ENCODE results near the gene GULP1.

The GULP1 gene

DNA sequence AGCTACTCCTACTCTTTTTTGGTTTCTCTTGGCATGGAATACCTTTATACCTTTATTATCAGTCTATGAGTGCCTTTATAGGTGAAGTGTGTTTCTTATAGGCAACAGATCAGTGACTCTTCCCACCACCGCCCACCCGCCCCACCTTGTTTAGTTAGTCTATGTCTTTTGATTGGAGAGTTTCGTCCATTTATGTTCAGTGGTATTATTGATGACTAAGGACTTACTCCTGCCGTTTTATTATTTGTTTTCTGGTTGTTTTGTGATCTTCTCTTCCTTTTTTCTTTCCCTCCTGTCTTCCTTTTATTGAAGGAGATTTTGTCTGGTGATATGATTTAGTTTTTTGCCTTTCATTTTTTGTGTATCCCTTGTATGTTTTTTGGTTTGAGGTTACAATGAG is 179.5 kb downstream of the GULP1 start:
- no peak for DNase-seq (ENCODE audit: low read depth in 2 of 2)

DNA sequence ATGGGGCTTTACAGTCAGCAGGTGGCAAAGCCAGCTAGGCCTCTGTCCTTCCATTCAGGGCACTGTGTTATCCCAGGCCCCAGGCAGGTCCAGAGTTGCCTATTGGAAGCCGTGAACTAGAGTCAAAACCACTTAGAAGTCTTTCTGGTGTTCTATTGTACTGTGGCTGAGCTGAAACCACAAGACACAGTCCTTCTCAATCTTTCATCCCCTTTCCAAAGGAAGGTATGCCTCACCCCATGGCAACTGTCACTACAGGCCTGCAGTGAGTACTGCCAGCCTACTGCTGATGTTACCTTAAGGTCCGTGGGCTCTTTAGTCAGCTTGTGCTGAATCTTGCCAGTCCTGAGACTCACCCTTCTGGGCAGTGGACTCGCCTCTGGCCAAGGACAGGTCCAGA is 181.6 kb downstream of the GULP1 start:
- DNase-seq (ENCODE audit: low read depth in 2 of 2) = no peak

DNA sequence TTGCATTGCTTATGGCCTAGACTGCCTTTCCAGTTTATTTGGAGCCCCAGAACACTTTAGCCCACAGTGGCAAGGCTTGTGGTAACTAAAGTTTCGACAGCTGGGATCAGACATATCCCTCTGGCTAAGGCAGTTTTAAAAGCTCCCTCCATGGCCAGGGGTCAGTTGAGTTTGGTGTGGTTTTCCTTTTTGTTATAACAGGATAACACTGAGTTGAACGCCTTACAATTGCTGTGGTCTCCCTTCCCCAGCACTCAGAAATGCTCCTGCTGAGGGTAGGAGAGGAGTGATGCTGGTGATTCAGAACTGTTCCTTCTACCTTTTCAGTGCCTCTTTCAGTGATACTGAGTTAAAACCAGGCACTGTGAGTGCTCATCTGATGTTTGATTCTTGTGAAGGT is 182.6 kb downstream of the GULP1 start:
- no peak for DNase-seq (ENCODE audit: low read depth in 2 of 2)

DNA sequence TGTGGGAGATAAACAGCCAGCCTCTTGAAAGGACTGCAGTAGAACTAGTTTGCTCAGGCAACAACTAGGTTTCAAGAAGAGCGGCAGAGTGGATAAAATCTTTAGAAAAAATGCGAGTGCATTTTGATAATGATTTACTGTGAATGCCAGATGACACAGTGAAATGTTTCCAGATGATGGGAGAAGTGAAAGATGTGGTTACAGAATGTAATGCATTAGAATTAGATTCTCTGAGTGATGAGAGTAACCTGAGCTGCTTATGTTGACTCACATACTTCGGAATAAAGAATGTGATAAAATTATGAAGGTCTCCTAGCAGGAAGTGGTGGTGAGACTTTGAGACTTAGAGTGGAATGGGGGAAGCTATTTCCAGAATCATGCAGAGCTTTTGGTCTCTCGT is 184.3 kb downstream of the GULP1 start:
- no peak for DNase-seq (ENCODE audit: low read depth in 2 of 2)

DNA sequence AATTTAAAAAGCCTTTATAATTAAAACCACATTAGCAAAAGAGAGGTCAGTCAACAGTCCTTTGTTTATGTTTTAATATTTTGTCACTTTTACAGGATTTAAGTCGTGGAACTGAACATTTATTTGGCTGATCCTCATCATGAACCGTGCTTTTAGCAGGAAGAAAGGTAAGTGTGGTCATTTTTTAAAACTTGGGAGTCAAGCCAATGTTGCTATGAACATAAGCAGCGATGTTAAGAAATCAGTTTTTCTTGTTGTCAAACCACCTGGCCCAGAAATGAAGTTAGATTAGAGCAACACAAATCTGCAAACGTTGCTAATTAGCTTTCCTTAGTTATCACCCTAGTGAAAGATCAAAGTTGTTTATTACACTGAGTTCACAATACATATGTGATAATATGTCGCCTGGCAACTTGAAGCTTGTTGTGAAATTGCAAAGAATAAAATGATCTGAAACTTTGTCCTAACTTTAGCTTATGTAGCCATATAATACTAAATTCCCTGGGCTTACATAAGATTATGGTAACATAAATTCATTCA is 186.0 kb downstream of the GULP1 start:
- DNase-seq (ENCODE audit: low read depth in 2 of 2) = no peak

DNA sequence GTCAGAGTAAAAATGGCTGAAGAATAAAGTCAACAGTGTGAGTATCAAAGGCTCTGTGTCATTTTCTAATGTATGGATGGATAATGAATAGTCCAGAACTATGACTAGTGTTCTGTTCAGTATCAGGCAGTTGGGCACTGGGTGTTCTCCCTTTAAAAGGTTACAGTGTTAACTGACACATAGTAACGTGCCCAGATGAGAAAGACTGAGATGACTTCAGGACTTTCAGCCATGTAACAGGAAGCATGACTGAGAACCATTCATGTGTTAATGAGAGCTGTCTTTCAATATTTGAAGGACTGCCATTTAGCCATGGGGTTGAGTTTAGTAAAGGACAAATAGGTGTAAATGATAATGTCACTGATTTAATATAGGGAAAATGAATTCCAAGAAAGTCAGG is 187.1 kb downstream of the GULP1 start:
- no peak for DNase-seq (ENCODE audit: low read depth in 2 of 2)

DNA sequence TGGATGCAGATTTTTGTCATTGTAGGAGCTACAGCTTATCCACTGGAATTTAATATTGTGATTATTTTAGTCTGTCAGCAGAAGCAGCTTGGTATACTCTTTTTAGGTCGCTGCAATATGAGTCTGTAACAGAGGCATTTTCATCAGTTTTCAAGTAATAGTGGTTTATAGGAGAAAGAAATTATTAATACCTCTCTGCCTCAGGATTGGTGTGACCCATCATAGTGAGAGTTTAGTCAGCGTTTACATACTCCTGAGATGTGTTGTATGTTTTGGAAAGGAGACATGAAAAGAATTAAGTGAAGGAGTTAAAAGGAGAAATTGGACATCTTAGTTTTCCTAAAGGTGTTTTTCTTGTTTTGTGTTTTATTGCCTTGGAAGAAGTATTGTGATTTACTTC is 189.8 kb downstream of the GULP1 start:
- no peak for DNase-seq (ENCODE audit: low read depth in 2 of 2)

DNA sequence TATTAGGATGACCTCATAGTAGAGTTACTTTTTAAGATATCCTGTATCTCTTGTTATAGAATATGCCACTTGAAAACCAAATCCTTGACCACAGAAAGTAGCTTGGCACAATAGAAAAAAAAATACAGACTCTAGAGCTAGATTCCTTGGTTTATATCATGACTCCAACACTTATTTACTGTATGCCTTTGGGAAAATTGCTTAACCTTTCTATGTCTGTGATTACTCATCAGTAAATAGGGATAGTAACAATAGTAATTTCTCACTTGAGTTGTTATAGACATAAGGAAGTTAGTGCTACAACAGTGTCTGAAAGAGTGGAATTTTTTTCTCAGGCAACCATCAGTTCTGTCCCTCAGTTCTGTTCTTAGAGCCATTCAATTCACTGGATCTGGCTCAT is 193.8 kb downstream of the GULP1 start:
- DNase-seq (ENCODE audit: low read depth in 2 of 2) = no peak

DNA sequence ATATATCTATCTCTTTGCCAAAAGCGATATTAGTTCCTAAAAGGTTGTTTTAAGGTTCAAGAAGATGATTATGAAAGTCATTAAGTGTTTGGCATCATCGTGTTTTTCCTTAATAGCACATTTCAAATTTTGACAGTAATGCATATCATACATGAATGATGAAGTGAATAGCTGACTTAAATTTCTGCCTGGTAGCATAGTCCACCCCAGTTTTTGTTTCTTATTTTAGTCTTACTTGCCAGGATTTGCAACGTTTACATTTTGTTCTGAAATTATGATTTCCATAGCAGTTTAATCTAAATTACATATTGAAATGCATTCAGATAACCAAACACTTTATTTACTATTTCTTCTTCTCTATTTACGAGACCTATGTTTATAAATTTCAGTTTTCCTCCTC is 201.1 kb downstream of the GULP1 start:
- DNase-seq (ENCODE audit: low read depth in 2 of 2) = no peak

DNA sequence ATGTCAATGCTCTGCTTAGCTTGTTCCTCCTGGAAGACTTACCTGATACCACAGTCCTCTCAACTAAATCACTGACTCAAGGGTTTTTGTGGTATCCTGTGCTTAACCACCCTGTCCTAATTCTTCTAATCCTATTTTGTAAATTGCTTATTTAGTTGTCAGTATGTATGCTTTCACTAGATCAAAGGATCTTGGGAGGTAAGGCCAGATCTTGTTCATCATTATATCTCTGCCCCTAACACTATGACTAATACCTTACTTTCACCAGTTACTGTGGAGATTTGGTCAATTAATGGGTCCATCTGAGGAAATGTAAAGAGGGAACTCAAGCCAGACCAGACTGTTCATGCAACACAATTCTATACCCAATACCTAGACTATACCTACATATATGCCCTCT is 203.2 kb downstream of the GULP1 start:
- DNase-seq (ENCODE audit: low read depth in 2 of 2) = no peak

DNA sequence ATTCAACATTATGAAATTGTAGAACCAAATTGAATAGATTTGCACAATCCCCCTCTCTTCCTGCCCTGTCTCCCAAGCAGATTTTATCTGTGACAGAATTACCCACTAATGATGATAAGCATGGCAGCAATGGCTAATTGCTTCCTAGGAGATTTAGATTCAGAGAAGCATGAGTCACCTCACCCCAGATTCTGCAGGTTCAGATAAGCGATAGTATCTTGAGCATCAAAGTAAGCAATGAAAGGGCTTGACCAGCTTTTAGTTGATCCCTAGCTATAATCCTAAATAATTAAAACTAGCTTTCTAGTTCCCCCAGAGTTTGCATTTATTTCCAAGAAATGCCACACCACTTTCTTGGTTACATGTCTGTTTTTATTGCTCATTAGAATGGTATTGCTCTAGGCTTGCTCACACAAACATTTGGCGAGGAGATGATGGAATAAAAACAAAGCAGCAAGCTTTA is 204.3 kb downstream of the GULP1 start:
- no peak for DNase-seq (ENCODE audit: low read depth in 2 of 2)

DNA sequence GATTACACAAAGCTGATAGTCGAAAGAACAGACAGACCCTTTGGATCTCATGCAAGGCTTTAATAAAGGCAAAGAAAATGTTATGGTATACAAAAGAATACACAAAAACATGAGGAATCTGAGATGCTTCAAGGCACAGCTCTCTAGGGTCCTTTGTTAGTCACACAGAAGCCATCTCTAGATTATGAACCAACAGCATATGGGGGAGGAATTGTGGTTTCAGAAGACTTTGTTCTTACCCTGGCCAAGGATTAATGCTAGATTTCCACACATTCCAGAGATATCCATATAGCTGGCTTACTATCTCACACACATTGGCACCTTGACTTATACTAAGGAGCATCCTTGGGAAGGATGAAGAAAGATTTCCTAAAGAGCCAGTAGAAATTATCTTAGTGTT is 206.1 kb downstream of the GULP1 start:
- DNase-seq (ENCODE audit: low read depth in 2 of 2) = no peak

DNA sequence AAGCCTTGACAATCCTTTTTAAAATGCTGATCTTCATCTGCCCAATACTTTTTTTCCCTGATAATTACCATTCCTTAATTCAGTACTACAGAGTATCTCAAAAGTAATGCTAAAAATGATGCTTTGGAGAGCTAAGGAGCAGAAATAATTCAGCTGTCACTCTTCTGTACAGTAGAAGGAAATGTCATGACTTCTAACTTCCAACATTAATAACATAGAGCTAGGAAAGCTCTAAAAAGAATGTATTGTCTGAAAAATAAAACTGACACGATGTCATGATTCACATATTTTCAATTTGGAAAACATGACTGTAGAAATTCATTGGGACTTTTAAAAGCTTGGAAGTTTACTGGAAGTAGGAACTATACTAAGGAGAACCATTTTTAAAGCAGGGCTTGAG is 212.3 kb downstream of the GULP1 start:
- no peak for DNase-seq (ENCODE audit: low read depth in 2 of 2)

DNA sequence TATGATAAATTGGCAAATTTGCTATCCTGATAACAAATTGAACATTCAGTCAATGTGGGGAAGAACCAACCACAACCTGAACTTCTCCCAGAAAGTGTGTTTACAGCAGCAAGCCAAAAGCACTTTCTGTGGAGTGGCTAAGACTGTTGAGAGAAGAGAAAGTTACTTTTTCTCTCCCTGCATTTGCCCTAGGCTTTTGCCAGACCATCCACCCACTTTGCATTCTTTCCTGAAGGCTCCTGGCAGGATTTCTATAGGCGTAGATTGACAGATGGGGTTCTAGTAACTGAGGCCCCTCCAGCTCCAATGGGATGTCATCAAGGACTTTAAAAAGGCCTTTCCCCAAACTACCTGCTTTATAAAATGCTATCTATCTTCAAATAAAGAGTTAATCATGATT is 215.2 kb downstream of the GULP1 start:
- DNase-seq (ENCODE audit: low read depth in 2 of 2) = no peak

DNA sequence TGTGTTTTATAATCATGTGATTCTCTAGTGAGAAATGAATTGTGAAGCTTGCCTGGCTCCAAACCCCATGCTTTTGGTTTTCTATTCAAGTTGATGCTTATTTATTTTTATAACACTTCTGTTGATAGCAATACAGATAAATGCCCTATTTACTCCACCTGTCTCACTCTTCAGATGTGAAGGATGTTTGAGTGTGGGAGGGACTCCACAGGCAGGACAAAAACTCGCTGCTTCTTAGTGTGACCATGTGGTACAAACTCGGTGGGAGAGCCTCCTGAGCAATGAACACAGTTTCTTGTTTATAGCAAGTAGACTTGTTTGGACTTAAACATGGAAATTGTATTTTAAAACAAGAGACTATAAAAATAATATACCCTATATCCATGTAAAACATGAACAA is 219.7 kb downstream of the GULP1 start:
- DNase-seq (ENCODE audit: low read depth in 2 of 2) = no peak

DNA sequence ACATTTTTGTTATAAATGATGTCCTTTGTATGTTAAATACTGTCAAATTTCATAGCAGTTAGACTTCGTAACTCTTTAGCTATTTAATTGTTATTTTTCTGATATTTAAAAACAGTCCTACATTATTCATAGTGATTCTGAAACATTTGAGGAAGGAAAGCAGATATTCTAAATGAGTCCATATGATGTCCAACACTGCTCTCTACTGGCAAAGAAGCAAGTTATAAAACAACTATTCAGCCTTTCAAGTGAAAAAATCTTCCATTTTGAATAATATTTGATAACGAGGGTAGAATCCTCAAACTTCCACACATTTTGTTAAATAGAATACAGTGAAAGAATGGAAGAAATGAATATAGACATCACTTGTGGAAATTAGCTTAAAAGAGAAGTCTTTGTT is 220.8 kb downstream of the GULP1 start:
- no peak for DNase-seq (ENCODE audit: low read depth in 2 of 2)

DNA sequence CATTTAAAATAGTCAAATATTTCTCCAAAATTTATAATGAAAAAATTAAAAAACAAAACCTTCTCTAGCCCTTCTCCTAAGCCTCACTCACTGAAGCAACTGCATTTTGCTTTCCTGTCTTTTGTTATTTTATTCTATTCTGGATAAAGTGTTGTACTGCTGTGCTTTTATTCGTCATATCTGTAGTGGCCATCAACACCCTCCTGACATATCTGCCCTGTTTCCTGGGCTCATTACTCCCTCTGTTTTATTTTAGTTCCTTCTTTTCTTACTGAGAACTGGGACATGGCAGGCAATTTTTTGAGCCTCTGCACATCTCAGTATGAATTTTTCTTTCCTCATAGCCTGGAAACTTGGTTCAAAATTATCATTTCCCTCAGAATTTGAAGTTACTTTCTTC is 224.2 kb downstream of the GULP1 start:
- no peak for DNase-seq (ENCODE audit: low read depth in 2 of 2)

DNA sequence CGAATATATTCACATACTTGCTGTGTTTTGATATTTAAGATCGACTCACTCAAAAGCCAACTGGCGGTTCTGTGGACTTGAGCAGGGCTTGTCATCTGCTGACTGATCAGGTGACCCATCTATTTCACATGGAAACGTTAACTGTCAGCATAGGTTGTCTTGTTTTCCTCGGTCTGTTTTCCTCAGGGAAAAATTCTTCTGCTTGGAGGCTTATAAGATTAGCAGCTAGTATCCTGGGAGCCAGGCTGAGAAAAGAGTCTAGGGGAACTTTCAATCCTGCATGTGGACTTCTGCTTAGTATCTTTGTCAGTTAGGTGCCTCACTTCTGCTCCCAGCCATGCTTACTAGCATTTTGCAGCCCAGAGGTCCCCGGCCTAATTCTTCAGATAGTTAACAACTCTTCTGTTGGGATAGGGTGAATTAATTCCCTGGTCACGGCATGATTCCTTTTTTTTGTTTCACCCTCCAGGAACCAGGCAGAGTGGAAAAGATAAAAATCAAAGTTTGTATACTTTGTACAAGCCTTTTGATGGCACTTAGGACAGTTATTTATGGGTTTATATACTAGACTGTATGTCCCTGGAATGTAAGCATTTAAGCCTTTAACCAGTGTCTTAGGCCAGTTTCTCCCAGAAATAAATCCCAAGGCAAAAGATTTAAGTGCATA is 226.0 kb downstream of the GULP1 start:
- no peak for DNase-seq (ENCODE audit: low read depth in 2 of 2)

DNA sequence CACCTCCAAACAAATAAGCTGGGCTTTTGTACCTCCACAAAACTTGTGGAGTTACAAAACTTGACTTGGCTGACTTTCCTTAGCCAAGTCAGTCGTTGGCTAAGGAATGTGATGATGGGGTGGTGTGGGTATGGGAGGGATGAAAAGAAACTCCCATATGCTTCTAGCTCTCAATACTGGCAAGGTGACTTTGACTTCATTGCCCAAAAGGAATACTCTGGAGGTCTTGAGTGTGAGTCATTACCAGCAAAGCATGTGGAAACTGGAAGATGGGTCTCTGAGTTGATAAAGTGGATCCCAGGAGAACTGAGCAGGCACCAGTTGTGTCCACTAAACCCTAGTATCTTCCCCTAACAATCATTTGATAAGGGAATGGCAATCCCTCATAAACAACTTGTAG is 226.7 kb downstream of the GULP1 start:
- no peak for DNase-seq (ENCODE audit: low read depth in 2 of 2)

DNA sequence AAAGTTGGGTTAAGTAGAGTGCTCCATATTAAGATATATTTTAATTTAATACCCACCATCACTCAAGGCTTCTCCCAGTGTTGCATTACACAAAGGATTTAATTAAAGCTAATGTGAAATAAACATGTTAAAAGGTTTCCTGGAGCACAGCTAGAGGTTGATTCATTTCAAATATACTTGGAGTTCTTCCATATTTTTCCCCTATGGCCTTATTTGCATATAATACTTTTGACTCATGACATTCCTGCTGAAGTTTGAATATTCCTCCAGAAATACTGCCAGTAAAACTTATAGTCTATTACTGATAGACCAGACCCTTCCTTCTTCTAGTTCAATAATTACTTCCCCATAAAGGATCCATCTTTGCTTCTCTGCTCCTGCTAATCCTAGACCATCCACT is 227.5 kb downstream of the GULP1 start:
- no peak for DNase-seq (ENCODE audit: low read depth in 2 of 2)

DNA sequence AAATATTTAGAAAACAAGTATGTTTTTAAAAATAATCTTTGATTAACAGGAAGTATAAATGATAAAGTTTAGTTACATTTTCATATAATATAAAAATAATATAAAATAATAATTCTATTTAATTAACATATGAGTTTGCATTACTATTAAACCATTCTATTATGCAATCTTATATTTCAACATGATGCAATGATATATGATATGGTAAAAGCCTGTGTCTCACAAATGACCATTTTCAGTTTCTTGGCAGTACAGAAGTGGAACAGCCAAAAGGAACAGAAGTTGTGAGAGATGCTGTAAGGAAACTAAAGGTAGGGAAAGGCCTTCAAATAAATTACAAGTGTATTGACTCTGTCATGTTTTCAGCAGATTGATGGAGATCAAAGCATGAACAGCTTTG is 230.8 kb downstream of the GULP1 start:
- no peak for DNase-seq (ENCODE audit: low read depth in 2 of 2)

DNA sequence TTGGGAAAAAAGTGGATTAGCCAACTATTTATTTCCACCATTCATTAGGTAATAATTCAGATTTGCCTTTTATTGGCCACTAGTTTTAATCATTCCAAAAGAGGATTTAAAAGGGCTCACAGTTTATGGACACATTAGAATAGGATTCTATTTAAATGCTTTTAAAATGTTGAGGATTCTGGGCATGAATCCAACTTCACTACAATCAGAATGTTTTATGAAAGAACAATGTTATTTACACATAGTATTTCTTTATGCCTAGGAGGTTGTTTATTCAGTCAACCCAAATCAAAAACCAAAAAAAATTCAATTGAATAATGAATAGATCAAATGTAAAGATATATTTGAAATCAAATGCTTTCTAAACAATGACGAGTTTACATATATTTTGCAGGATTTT is 232.2 kb downstream of the GULP1 start:
- no peak for DNase-seq (ENCODE audit: low read depth in 2 of 2)

DNA sequence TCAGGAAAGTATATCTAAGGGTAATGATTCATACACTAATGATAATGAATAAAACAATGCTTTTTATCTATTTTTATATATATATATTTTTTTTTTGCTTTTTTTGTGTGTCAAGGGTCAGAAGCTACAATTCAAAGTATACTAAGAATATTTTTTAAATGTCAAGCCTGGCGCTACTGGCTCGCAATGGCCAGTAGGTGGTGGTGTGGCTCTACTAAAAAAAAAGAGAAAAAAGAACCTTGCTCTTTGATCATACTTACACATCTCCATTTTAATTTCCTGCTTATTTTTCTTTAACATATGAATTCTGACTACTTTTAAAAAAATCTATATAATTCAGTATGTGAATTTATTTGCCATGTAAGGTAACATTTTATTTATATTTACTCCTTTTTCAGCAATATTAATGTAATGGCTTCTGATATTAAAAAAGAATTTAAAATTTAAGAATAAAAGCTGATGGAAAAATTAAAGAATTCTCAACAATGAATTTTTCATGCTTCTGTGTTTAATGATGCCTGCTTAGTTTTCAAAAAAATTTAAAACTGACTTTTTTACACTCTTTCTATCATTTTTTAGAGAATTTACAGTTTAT is 232.9 kb downstream of the GULP1 start:
- DNase-seq (ENCODE audit: low read depth in 2 of 2) = no peak

DNA sequence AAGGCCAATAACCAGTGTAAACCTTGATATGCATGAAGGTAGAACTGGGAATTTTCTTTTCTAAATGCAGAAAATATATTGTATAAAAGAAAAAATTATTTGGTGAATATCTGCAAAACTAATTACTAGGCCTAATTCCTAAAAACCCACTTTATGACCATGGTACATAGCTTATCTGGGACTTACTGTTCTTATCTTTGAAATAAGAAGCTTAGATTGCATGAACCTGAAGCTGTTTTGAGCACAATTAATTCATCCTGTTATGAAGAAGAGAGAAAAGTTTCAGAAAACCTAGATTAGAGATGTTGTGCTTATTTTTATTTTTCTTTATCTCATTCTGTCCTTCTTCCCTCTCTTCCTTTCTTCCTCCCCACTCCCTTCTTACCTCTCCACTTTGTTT is 235.0 kb downstream of the GULP1 start:
- no peak for DNase-seq (ENCODE audit: low read depth in 2 of 2)

Data from stimulated activated CD8-positive, alpha-beta memory T cell treated with anti-CD3 and anti-CD28 coated beads, Interleukin-2, amount 100 ng/mL, for 48 hours (primary cell).